RWPE2 (cell line): ENCODE data around the gene SMAD7.

ENCODE experiments used
- ATAC-seq: fragments of 200-7000 bp; cut with Tn5 transposase; 3 replicates; pipeline ENCODE4 v1.9.1; 2021; ENCODE audit warnings: low read depth
- DNase-seq: peaks from one replicate; pipeline ENCODE4 v3.0.0-alpha.2; 2020; ENCODE audit warnings: low spot score
- H3K27ac ChIP-seq: fragments of 450-650 bp; 2 replicates; pipeline ENCODE4 v1.5.1; 2017; ENCODE audit warnings: mild to moderate bottlenecking; ENCODE audit not compliant: poor library complexity, severe bottlenecking
- H3K27me3 ChIP-seq: fragments of 250-450 bp; sonication (Bioruptor Pico); 2 replicates; pipeline ENCODE4 v1.5.1; 2021; ENCODE audit warnings: mild to moderate bottlenecking, moderate library complexity; ENCODE audit not compliant: insufficient read depth, poor library complexity, severe bottlenecking
- H3K36me3 ChIP-seq: fragments of 250-450 bp; sonication (Bioruptor Pico); 2 replicates; pipeline ENCODE4 v1.5.1; 2020; ENCODE audit warnings: low read depth, mild to moderate bottlenecking, moderate library complexity
- H3K4me1 ChIP-seq: fragments of 250-450 bp; sonication (Bioruptor Pico); 2 replicates; pipeline ENCODE4 v1.5.1; 2021; ENCODE audit warnings: mild to moderate bottlenecking, moderate library complexity; ENCODE audit not compliant: insufficient read depth, poor library complexity, severe bottlenecking
- H3K4me3 ChIP-seq: fragments of 250-450 bp; sonication (Bioruptor Pico); 2 replicates; pipeline ENCODE4 v1.5.1; 2021; ENCODE audit warnings: mild to moderate bottlenecking, moderate library complexity; ENCODE audit not compliant: severe bottlenecking
- H3K9me3 ChIP-seq: fragments of 250-450 bp; sonication (Bioruptor Pico); 2 replicates; pipeline ENCODE4 v1.5.1; 2021; ENCODE audit warnings: mild to moderate bottlenecking, moderate library complexity; ENCODE audit not compliant: severe bottlenecking
- TF ChIP-seq, protein P1 (sequence below): fragments of 450-650 bp; IDR thresholded peaks from one replicate; pipeline ENCODE4 v1.5.1; 2017; ENCODE audit warnings: mild to moderate bottlenecking, moderate library complexity; ENCODE audit not compliant: poor library complexity, severe bottlenecking

Gene SMAD7

DNA sequence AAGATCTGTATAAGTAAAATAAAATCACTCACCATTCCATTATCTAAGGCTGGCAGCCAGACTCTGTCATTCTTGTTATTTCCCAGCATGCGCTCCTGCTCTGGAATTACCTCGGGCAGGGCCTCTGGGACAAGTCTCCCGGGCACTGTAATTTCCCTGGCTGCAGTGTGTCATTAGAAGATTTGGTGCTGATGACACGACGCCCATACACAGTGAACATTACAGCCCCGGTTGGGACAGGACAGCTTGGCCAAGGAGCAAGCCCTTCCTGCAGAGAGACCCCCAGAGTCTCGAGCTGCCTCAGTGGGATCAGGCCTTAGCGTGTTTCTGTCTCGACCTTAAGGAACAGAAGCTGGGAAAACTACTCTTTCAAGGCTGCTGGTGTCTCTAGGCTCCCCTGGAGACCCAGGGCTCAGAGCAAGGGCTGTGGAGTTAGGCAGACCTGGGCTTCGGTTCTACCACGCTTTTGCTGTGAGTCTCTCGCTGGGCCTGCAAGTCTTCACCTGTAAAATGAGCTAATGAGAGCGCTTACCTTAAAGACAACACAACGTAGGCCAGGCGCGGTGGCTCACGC, 39.7 kb downstream of the SMAD7 start:
- no peak for ATAC-seq
- Histone ChIP-seq H3K36me3 (no peaks in the 10 kb centered on the region), H3K27ac (no peak overlapping the region), H3K4me1 (no peaks in the 10 kb centered on the region), H3K9me3 (no peaks in the 10 kb centered on the region), H3K27me3 (no peaks in the 10 kb centered on the region), H3K4me3 (no peak overlapping the region)
- no peak for DNase-seq
- TF ChIP-seq, protein P1, sequence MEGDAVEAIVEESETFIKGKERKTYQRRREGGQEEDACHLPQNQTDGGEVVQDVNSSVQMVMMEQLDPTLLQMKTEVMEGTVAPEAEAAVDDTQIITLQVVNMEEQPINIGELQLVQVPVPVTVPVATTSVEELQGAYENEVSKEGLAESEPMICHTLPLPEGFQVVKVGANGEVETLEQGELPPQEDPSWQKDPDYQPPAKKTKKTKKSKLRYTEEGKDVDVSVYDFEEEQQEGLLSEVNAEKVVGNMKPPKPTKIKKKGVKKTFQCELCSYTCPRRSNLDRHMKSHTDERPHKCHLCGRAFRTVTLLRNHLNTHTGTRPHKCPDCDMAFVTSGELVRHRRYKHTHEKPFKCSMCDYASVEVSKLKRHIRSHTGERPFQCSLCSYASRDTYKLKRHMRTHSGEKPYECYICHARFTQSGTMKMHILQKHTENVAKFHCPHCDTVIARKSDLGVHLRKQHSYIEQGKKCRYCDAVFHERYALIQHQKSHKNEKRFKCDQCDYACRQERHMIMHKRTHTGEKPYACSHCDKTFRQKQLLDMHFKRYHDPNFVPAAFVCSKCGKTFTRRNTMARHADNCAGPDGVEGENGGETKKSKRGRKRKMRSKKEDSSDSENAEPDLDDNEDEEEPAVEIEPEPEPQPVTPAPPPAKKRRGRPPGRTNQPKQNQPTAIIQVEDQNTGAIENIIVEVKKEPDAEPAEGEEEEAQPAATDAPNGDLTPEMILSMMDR: no peak

DNA sequence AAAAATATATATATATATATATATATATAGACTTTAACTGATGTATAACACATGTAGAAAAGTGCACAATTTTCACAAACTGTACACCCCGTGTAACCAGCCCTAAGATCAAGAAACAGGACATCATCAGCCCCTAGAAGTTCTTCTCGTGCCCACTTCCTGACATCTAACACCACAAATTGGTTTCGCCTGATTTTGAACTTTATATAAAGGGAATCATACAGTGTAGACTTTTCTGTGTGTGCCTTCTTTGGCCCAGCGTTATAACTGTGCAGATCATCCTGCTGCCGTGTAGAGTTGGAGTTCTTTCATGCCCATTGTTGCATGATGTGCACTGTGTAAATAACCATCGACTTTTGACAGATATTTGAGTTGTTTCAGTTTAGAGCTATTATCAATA, 41.0 kb downstream of the SMAD7 start:
- TF ChIP-seq, protein P1: no peak
- Histone ChIP-seq H3K27ac (no peak overlapping the region), H3K4me3 (no peak overlapping the region), H3K4me1 (no peaks in the 10 kb centered on the region), H3K9me3 (no peaks in the 10 kb centered on the region), H3K36me3 (no peaks in the 10 kb centered on the region), H3K27me3 (no peaks in the 10 kb centered on the region)
- DNase-seq (no peak), ATAC-seq (no peak)

DNA sequence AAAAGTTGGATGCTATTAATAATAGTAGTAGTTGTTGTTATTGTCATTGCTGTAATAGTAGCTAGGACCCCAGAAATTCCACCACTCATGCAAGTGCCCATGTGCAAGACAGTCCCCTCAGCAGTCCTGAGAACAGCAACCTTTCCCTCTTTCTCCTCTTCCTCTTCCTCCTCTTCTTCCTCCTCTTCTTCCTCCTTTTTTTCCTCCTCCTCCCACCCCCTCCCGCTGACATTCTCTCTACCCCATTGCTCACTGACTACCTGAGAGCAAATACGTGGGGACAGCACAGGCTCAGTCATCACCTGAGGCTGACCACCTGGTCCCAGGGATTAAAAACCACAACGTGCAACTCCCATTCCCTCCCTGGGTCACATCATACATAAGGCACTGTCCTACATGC, 41.8 kb downstream of the SMAD7 start:
- H3K27me3 ChIP-seq: no peaks in the 10 kb centered on the region
- no peaks in the 10 kb centered on the region for H3K9me3 ChIP-seq
- no peak for DNase-seq
- no peak overlapping the region for H3K27ac ChIP-seq
- TF ChIP-seq, protein P1: no peak
- no peak overlapping the region for H3K4me3 ChIP-seq
- H3K4me1 ChIP-seq: peaks cover 3% of the 10 kb centered on the region
- no peaks in the 10 kb centered on the region for H3K36me3 ChIP-seq
- no peak for ATAC-seq

DNA sequence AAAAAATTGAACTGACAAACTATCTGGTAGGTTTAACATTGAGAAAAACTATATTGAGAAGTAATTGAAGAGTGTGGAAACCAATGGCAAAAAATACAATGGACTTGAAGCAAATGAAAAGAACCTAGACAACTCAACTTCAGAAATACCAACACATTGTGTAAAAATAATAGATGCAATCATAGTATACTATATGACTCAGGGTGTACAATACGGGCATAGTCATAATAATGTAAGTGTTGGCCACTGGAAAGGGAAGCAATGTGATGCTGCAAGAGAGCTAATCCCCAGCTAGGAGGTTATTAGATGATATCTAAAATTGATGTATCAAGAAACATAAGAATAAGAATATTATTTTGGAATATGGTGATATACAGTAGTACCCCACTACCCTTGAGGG, 45.3 kb downstream of the SMAD7 start:
- TF ChIP-seq, protein P1: no peak
- DNase-seq (no peak), ATAC-seq (peak; percentile 50; the same call in 1 of the 3 replicates)

DNA sequence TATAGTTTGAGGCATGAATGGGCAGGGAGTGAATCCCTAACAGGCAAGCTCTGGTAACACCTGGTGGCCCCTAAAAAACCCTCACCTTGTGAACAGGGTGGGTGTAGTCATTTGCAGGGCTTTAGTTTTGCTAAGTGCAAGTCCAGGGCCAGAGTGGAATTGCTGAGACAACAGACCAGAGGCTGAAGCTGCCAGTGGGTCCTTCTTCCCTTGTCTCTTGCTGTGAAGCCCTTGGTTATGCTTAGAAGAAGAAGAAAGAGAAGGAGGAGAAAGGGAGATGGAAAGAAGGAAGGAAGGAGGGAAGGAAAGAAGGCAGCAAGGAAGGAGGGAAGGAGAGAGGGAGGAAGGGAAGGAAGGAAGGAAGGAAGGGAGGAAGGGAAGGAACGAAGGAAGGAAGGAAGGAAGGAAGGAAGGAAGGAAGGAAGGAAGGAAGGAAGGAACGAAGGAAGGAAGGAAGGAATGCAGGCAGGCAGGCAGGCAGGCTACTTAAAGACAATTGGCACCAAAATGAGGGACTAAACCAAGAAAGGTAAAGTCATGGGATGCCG, 45.8 kb downstream of the SMAD7 start:
- DNase-seq (no peak), ATAC-seq (no peak)
- peak overlapping the region; percentile 75 for H3K27ac ChIP-seq
- TF ChIP-seq, protein P1: no peak
- no peaks in the 10 kb centered on the region for H3K36me3 ChIP-seq
- H3K4me3 ChIP-seq: no peak overlapping the region
- no peaks in the 10 kb centered on the region for H3K27me3 ChIP-seq
- H3K4me1 ChIP-seq: peaks cover 12% of the 10 kb centered on the region
- H3K9me3 ChIP-seq: no peaks in the 10 kb centered on the region

More for the DNA sequence above, 45.3 kb downstream of the SMAD7 start:
- Histone ChIP-seq H3K4me1 (peaks cover 12% of the 10 kb centered on the region), H3K27ac (peak overlapping the region; percentile 75), H3K4me3 (no peak overlapping the region), H3K36me3 (no peaks in the 10 kb centered on the region), H3K9me3 (no peaks in the 10 kb centered on the region), H3K27me3 (no peaks in the 10 kb centered on the region)
